Measurements from ENCODE around the gene LGALS12. TPM values are rescaled to one million over a fixed set of nuclear protein-coding genes. Genes with fewer than 3 reads are reported as not detected.

The LGALS12 gene
- total and polyA plus RNA-seq, 2 donors (not counting 1 experiment from before 2014, with no cell fraction given) = 0.19 TPM; not detected in 1

DNA sequence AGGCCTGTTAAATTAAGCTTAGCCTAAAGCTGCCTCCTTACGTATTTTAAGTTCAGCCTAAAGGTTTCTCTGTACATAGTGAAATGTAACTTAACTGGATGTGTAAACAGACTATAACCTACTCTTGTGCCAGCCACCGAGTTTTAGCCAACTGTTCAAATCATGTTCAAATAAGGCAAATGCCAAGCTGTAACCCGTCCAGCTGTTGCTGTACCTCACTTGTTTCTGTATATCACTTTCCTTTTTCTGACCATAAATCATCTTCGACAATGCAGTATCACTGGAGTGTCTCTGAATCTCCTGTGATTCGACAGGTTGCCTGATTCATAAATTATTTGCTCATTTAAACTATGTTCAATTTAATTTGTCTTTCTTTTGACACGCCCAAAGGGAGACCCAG is 10.9 kb upstream of the LGALS12 start:
- Mint-ChIP-seq H3K27me3 (peaks cover 65% of the 10 kb centered on the region), H3K27ac (no peak overlapping the region), H3K4me3 (no peak overlapping the region), H3K4me1 (peaks cover 11% of the 10 kb centered on the region), H3K9me3 (ENCODE audit: insufficient read depth) (peaks cover 5% of the 10 kb centered on the region)
- intact Hi-C loops (cut with micrococcal nuclease) = no loop called here
- TF ChIP-seq EZH2 (IDR thresholded peaks at IDR 0.05; ENCODE audit: borderline replicate concordance, insufficient read depth, low read depth, low read length, poor library complexity, severe bottlenecking) = no peak
- TF ChIP-seq, protein P1, sequence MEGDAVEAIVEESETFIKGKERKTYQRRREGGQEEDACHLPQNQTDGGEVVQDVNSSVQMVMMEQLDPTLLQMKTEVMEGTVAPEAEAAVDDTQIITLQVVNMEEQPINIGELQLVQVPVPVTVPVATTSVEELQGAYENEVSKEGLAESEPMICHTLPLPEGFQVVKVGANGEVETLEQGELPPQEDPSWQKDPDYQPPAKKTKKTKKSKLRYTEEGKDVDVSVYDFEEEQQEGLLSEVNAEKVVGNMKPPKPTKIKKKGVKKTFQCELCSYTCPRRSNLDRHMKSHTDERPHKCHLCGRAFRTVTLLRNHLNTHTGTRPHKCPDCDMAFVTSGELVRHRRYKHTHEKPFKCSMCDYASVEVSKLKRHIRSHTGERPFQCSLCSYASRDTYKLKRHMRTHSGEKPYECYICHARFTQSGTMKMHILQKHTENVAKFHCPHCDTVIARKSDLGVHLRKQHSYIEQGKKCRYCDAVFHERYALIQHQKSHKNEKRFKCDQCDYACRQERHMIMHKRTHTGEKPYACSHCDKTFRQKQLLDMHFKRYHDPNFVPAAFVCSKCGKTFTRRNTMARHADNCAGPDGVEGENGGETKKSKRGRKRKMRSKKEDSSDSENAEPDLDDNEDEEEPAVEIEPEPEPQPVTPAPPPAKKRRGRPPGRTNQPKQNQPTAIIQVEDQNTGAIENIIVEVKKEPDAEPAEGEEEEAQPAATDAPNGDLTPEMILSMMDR (IDR thresholded peaks at IDR 0.05) = no peak
- H2AFZ ChIP-seq (ENCODE audit: insufficient read depth, low read depth, low read length, poor library complexity, severe bottlenecking) = no peak overlapping the region
- H3K4me2 ChIP-seq (replicated peaks; ENCODE audit: low read depth, low read length, poor library complexity, severe bottlenecking) = no peak overlapping the region
- no peaks in the 10 kb centered on the region for H3K79me2 ChIP-seq (ENCODE audit: control insufficient read depth, insufficient read depth, low read length)
- H3K27me3 ChIP-seq (replicated peaks in 1 of 4; ENCODE audit: control extremely low read depth in 1 of 4, control insufficient read depth in 3 of 4, insufficient read depth in 4 of 4, low read length in 3 of 4) = peaks cover 0 to 33% (median 23%) of the 10 kb centered on the region in 4 experiments
- H3K27ac ChIP-seq (ENCODE audit: low read length in 2 of 2) = no peak overlapping the region
- no peak overlapping the region for H3K4me3 ChIP-seq (ENCODE audit: control extremely low read depth in 1 of 5, extremely low read depth in 1 of 5, insufficient read depth in 1 of 5, low read depth in 2 of 5, low read length in 4 of 5)
- no peaks in the 10 kb centered on the region for H3K36me3 ChIP-seq (replicated peaks in 1 of 2; ENCODE audit: control extremely low read depth in 1 of 2, control insufficient read depth in 1 of 2, extremely low read depth in 1 of 2, insufficient read depth in 2 of 2, low read length in 1 of 2)
- peaks cover 1 to 12% (median 5%) of the 10 kb centered on the region in 3 donors for H3K9me3 ChIP-seq (ENCODE audit: control extremely low read depth in 1 of 3, control insufficient read depth in 2 of 3, insufficient read depth in 1 of 3, low read length in 2 of 3)
- no peak overlapping the region for H3K9ac ChIP-seq (ENCODE audit: low read length)
- DNase-seq = no peak
- WGBS (ENCODE audit: insufficient coverage) = 87% methylated on average over 3 of the region's 6 CpGs
- H3K4me1 ChIP-seq (ENCODE audit: control insufficient read depth in 2 of 2, insufficient read depth in 2 of 2, low read length in 2 of 2) = peaks cover 0 to 7% of the 10 kb centered on the region in 2 donors
- CTCF ChIA-PET = no interaction called here
- ATAC-seq (ENCODE audit: low read depth) = no peak
- no peaks in the 10 kb centered on the region for H4K20me1 ChIP-seq (ENCODE audit: control insufficient read depth, insufficient read depth, low read length, poor library complexity, severe bottlenecking)
- POLR2A ChIA-PET = no interaction called here

DNA sequence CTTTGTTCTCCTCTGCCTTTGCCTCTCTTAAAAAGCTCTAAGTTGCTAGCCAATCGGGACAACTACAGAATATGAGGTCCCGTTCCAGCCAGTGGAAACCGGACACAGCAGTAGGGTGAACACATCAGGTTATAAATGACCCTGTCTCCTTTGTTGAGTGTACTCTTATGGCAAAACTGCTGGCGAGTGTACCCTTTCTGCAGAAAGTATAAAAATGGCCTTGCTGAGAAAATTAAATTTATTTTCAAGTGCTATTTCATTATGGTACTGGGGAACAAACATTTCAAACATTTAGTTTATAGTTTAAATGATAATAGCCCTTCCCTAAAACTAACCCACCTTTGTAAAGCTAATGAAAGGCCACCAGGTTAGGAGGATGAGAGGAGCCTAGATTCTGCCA is 6.0 kb upstream of the LGALS12 start:
- Mint-ChIP-seq H3K4me3 (no peak overlapping the region), H3K9me3 (ENCODE audit: insufficient read depth) (peaks cover 9% of the 10 kb centered on the region), H3K4me1 (no peaks in the 10 kb centered on the region), H3K27me3 (peaks cover 34% of the 10 kb centered on the region), H3K27ac (no peak overlapping the region)
- POLR2A ChIA-PET = no interaction called here
- no peak overlapping the region for H3K9ac ChIP-seq (ENCODE audit: low read length)
- 70% methylated on average over 2 of the region's 4 CpGs for WGBS (ENCODE audit: insufficient coverage)
- H4K20me1 ChIP-seq (ENCODE audit: control insufficient read depth, insufficient read depth, low read length, poor library complexity, severe bottlenecking) = no peaks in the 10 kb centered on the region
- H3K4me2 ChIP-seq (replicated peaks; ENCODE audit: low read depth, low read length, poor library complexity, severe bottlenecking) = no peak overlapping the region
- H3K27ac ChIP-seq (ENCODE audit: low read length in 2 of 2) = no peak overlapping the region
- no peak overlapping the region for H2AFZ ChIP-seq (ENCODE audit: insufficient read depth, low read depth, low read length, poor library complexity, severe bottlenecking)
- no peaks in the 10 kb centered on the region for H3K4me1 ChIP-seq (ENCODE audit: control insufficient read depth in 2 of 2, insufficient read depth in 2 of 2, low read length in 2 of 2)
- peaks cover 0 to 19% (median 3%) of the 10 kb centered on the region in 4 experiments for H3K27me3 ChIP-seq (replicated peaks in 1 of 4; ENCODE audit: control extremely low read depth in 1 of 4, control insufficient read depth in 3 of 4, insufficient read depth in 4 of 4, low read length in 3 of 4)
- H3K36me3 ChIP-seq (replicated peaks in 1 of 2; ENCODE audit: control extremely low read depth in 1 of 2, control insufficient read depth in 1 of 2, extremely low read depth in 1 of 2, insufficient read depth in 2 of 2, low read length in 1 of 2) = no peaks in the 10 kb centered on the region
- TF ChIP-seq, protein P1 (IDR thresholded peaks at IDR 0.05) = no peak
- no peak for TF ChIP-seq EZH2 (IDR thresholded peaks at IDR 0.05; ENCODE audit: borderline replicate concordance, insufficient read depth, low read depth, low read length, poor library complexity, severe bottlenecking)
- ATAC-seq (ENCODE audit: low read depth) = no peak
- H3K9me3 ChIP-seq (ENCODE audit: control extremely low read depth in 1 of 3, control insufficient read depth in 2 of 3, insufficient read depth in 1 of 3, low read length in 2 of 3) = peaks cover 1 to 17% (median 14%) of the 10 kb centered on the region in 3 donors
- no peaks in the 10 kb centered on the region for H3K79me2 ChIP-seq (ENCODE audit: control insufficient read depth, insufficient read depth, low read length)
- CTCF ChIA-PET = no interaction called here
- DNase-seq = no peak
- intact Hi-C loops (cut with micrococcal nuclease) = no loop called here
- H3K4me3 ChIP-seq (ENCODE audit: control extremely low read depth in 1 of 5, extremely low read depth in 1 of 5, insufficient read depth in 1 of 5, low read depth in 2 of 5, low read length in 4 of 5) = no peak overlapping the region
